Measurements from ENCODE around the gene EML4. TPM values are rescaled to one million over a fixed set of nuclear protein-coding genes. Genes with fewer than 3 reads are reported as not detected.
"Not testable (repeated sequence)": the region's sequence is repeated elsewhere in the genome, so short reads cannot be mapped to it uniquely, and the experiment has no call there.

The EML4 gene
- total RNA-seq, 1 experiment from 2014 or later, result 107 TPM

- ChIA-PET POLR2A (no interaction called here), CTCF (no interaction called here)
- Histone ChIP-seq H3K9me3 (ENCODE audit: control insufficient read depth, insufficient read depth, low read depth, low read length) (no peaks in the 10 kb centered on the region), H3K27me3 (ENCODE audit: control insufficient read depth, insufficient read depth, low read length) (no peaks in the 10 kb centered on the region), H3K4me1 (ENCODE audit: control insufficient read depth, insufficient read depth, low read length) (no peaks in the 10 kb centered on the region), H3K36me3 (ENCODE audit: control insufficient read depth, insufficient read depth, low read length) (no peaks in the 10 kb centered on the region), H3K4me3 (ENCODE audit: low read depth in 2 of 2, low read length in 2 of 2) (no peak overlapping the region), H3K27ac (ENCODE audit: low read length) (no peak overlapping the region)
- BruUV-seq (replicated peaks), result no TSS peak
- in situ Hi-C loops (cut with HindIII; ENCODE audit: low pct_unique_long_range_greater_than_20kb, low sequenced_read_pairs) (no loop called here), intact Hi-C loops (cut with micrococcal nuclease; ENCODE audit: unreplicated experiment) (no loop called here)
- no peak for TF ChIP-seq POLR2AphosphoS5 (IDR thresholded peaks at IDR 0.05; ENCODE audit: low read depth, low read length)
- no peak for TF ChIP-seq CTCF (IDR thresholded peaks at IDR 0.05)
- no peak for TF ChIP-seq TCF7L2 (IDR thresholded peaks at IDR 0.05; ENCODE audit: low read depth, low read length)
- TF ChIP-seq SIN3A (IDR thresholded peaks at IDR 0.05; ENCODE audit: borderline replicate concordance, insufficient read depth, low read depth, low read length), result no peak
- TF ChIP-seq REST (IDR thresholded peaks at IDR 0.05; ENCODE audit: insufficient read depth in 1 of 2, low read depth in 2 of 2, low read length in 1 of 2), result no peak
- no peak for ATAC-seq
- DNase-seq (ENCODE audit: low read depth, low spot score), result no peak
Observed at GRCh38 chr2:42378415-42378814, 209.3 kb downstream of the EML4 start.

GRCh38 chr2:42380026-42380425 is 210.9 kb downstream of the EML4 start:
- intact Hi-C loops (cut with micrococcal nuclease; ENCODE audit: unreplicated experiment), result loop anchor here (10.0 kb wide), 1 partner anchor 285 kb away; no protein-coding TSS in a partner anchor
- H3K4me1 ChIP-seq (ENCODE audit: control insufficient read depth, insufficient read depth, low read length); H3K36me3 ChIP-seq (ENCODE audit: control insufficient read depth, insufficient read depth, low read length); POLR2A ChIA-PET; CTCF ChIA-PET; H3K9me3 ChIP-seq (ENCODE audit: control insufficient read depth, insufficient read depth, low read depth, low read length); ATAC-seq; BruUV-seq (replicated peaks); DNase-seq (ENCODE audit: low read depth, low spot score); H3K27me3 ChIP-seq (ENCODE audit: control insufficient read depth, insufficient read depth, low read length); H3K4me3 ChIP-seq (ENCODE audit: low read depth in 2 of 2, low read length in 2 of 2); in situ Hi-C loops (cut with HindIII; ENCODE audit: low pct_unique_long_range_greater_than_20kb, low sequenced_read_pairs); H3K27ac ChIP-seq (ENCODE audit: low read length): not testable (repeated sequence)

- BruUV-seq (replicated peaks), result no TSS peak
Observed at GRCh38 chr2:42382144-42382543, 213.0 kb downstream of the EML4 start.

More at GRCh38 chr2:42382144-42382543, 213.0 kb downstream of the EML4 start:
- H3K4me1 ChIP-seq (ENCODE audit: control insufficient read depth, insufficient read depth, low read length), result no peaks in the 10 kb centered on the region
- TF ChIP-seq POLR2AphosphoS5 (IDR thresholded peaks at IDR 0.05; ENCODE audit: low read depth, low read length) (no peak), SIN3A (IDR thresholded peaks at IDR 0.05; ENCODE audit: borderline replicate concordance, insufficient read depth, low read depth, low read length) (no peak), REST (IDR thresholded peaks at IDR 0.05; ENCODE audit: insufficient read depth in 1 of 2, low read depth in 2 of 2, low read length in 1 of 2) (no peak), TCF7L2 (IDR thresholded peaks at IDR 0.05; ENCODE audit: low read depth, low read length) (no peak), CTCF (IDR thresholded peaks at IDR 0.05) (no peak)
- in situ Hi-C loops (cut with HindIII; ENCODE audit: low pct_unique_long_range_greater_than_20kb, low sequenced_read_pairs), result no loop called here
- POLR2A ChIA-PET, result interaction anchor here (0.6 kb wide), 1 partner anchor 219 kb away, joined by 3 read pairs; no protein-coding TSS in a partner anchor
- intact Hi-C loops (cut with micrococcal nuclease; ENCODE audit: unreplicated experiment), result loop anchor here (10.0 kb wide), 1 partner anchor 283 kb away; no protein-coding TSS in a partner anchor
- H3K9me3 ChIP-seq (ENCODE audit: control insufficient read depth, insufficient read depth, low read depth, low read length), result no peaks in the 10 kb centered on the region
- H3K27ac ChIP-seq (ENCODE audit: low read length), result no peak overlapping the region
- CTCF ChIA-PET, result no interaction called here
- no peaks in the 10 kb centered on the region for H3K36me3 ChIP-seq (ENCODE audit: control insufficient read depth, insufficient read depth, low read length)
- DNase-seq (ENCODE audit: low read depth, low spot score) (no peak), ATAC-seq (no peak)
- H3K27me3 ChIP-seq (ENCODE audit: control insufficient read depth, insufficient read depth, low read length), result no peaks in the 10 kb centered on the region
- H3K4me3 ChIP-seq (ENCODE audit: low read depth in 2 of 2, low read length in 2 of 2), result no peak overlapping the region

Measured in Panc1 (cell line).